ENCODE results near the gene CPN1. TPM values are rescaled to one million over a fixed set of nuclear protein-coding genes. Genes with fewer than 3 reads are reported as not detected.

CPN1 gene
- total RNA-seq, 1 donor from 2014 or later = not detected

DNA sequence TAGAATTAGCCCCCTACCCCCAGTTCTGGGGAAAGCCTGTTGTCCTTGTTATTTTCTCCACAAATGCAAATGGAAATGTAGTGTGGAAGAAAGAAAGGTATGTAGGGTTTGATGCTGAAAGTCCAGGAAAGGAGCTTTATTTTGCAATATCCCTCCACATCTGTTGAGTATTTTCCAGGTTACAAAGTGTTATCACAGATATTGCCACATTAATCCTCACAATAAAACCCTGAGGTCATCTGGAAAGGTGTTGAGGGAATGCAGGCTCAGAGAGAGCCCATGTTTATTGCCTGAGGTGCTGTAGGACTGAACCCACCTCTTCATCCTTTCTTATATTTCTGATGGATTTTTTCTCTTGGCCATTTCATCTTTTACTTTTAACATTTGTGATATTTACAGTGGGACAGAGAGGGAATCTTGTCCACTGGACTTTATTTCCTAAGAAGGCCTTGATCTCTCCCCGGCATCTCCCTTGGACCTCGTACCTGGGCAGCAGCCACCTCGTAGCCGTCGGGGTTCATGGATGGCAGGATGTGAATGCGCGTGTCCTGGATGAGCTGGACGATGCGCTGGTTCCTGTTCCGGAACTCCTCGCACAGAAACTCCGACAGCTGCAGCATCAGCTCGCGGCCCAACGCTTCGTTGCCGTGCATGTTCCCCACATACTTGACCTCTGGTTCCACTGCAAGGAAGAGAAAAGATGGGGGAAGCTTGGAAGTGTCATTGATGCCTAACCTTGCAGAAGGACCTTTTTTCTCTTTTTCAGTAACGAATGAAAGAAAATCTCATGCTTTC is 6.0 kb downstream of the CPN1 start:
- TF ChIP-seq, protein P1, sequence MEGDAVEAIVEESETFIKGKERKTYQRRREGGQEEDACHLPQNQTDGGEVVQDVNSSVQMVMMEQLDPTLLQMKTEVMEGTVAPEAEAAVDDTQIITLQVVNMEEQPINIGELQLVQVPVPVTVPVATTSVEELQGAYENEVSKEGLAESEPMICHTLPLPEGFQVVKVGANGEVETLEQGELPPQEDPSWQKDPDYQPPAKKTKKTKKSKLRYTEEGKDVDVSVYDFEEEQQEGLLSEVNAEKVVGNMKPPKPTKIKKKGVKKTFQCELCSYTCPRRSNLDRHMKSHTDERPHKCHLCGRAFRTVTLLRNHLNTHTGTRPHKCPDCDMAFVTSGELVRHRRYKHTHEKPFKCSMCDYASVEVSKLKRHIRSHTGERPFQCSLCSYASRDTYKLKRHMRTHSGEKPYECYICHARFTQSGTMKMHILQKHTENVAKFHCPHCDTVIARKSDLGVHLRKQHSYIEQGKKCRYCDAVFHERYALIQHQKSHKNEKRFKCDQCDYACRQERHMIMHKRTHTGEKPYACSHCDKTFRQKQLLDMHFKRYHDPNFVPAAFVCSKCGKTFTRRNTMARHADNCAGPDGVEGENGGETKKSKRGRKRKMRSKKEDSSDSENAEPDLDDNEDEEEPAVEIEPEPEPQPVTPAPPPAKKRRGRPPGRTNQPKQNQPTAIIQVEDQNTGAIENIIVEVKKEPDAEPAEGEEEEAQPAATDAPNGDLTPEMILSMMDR (conservative IDR thresholded peaks at IDR 0.05) = no peak
- Mint-ChIP-seq H3K4me3 (no peak overlapping the region), H3K27me3 (ENCODE audit: low read depth) (peaks cover 4% of the 10 kb centered on the region), H3K36me3 (ENCODE audit: low read depth) (no peaks in the 10 kb centered on the region), H3K4me1 (no peaks in the 10 kb centered on the region), H3K9me3 (no peaks in the 10 kb centered on the region), H3K27ac (ENCODE audit: unreplicated experiment) (no peak overlapping the region)
- no peak for DNase-seq (ENCODE audit: low read depth, low spot score)

DNA sequence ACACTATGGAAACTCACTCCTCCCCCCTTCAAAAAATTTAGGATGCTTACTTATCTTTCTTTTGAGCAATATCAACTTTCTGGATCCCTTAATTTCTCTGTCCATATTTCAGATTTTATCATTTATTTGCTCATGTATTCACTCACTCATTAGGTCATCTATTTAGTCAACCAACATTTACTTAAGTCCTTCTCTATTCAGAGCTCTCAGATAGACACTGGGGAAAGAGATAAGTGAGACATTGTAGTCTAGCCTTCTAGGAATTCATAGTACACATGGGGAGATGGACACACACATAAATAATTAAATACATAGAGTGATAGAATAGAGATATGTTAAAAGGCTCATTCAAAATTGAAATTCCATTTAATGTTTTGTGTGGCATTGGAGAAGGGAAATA is 9.2 kb downstream of the CPN1 start:
- Mint-ChIP-seq H3K27me3 (ENCODE audit: low read depth) (no peaks in the 10 kb centered on the region), H3K4me3 (no peak overlapping the region)
- TF ChIP-seq, protein P1 (conservative IDR thresholded peaks at IDR 0.05) = no peak

DNA sequence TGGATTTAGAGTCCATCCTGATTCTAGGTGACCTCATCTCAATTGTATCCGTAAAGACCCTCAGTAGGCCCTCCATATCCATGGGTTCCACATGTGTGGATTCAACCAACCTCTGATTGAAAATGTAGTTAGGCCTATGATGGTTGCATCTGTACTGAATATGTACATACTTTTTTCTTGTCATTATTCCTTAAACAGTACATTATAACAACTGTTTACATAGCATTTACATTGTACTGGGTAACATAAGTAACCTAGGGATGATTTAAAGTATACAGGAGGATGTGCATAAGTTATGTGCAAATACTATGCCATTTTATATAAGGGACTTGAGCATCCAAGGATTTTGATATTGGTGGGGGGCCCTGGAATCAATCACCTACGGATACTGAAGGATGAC is 10.1 kb downstream of the CPN1 start:
- Mint-ChIP-seq H3K4me3 (no peak overlapping the region), H3K36me3 (ENCODE audit: low read depth) (no peaks in the 10 kb centered on the region), H3K27ac (ENCODE audit: unreplicated experiment) (peak overlapping the region; percentile 0), H3K9me3 (no peaks in the 10 kb centered on the region), H3K27me3 (ENCODE audit: low read depth) (no peaks in the 10 kb centered on the region), H3K4me1 (no peaks in the 10 kb centered on the region)
- TF ChIP-seq, protein P1 (conservative IDR thresholded peaks at IDR 0.05) = no peak
- DNase-seq (ENCODE audit: low read depth, low spot score) = no peak

More for the DNA sequence above, 9.2 kb downstream of the CPN1 start:
- Mint-ChIP-seq H3K4me1 (no peaks in the 10 kb centered on the region), H3K27ac (ENCODE audit: unreplicated experiment) (no peak overlapping the region), H3K9me3 (no peaks in the 10 kb centered on the region), H3K36me3 (ENCODE audit: low read depth) (no peaks in the 10 kb centered on the region)
- DNase-seq (ENCODE audit: low read depth, low spot score) = no peak

DNA sequence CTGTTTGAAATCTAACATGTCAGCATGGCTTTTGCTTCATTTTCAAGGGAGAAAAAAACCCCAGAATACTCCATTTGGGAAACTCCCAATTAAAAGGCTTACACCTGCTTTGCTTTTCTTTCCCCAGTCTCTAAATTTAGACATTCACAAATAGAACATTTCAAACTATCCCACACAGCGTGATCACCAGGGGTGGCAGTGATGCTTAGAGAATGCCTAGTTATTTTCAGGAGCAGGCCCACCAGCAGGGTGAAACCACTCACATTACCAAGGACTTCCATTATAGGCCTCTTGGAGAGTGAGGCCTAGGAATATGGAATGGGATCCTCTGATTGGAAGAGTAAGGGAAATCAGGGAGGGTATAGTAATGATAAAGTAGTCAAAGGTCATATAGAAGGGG is 14.2 kb downstream of the CPN1 start:
- Mint-ChIP-seq H3K9me3 (peaks cover 3% of the 10 kb centered on the region), H3K27ac (ENCODE audit: unreplicated experiment) (no peak overlapping the region), H3K4me1 (no peaks in the 10 kb centered on the region), H3K4me3 (no peak overlapping the region), H3K27me3 (ENCODE audit: low read depth) (no peaks in the 10 kb centered on the region), H3K36me3 (ENCODE audit: low read depth) (no peaks in the 10 kb centered on the region)
- TF ChIP-seq, protein P1 (conservative IDR thresholded peaks at IDR 0.05) = no peak
- no peak for DNase-seq (ENCODE audit: low read depth, low spot score)

DNA sequence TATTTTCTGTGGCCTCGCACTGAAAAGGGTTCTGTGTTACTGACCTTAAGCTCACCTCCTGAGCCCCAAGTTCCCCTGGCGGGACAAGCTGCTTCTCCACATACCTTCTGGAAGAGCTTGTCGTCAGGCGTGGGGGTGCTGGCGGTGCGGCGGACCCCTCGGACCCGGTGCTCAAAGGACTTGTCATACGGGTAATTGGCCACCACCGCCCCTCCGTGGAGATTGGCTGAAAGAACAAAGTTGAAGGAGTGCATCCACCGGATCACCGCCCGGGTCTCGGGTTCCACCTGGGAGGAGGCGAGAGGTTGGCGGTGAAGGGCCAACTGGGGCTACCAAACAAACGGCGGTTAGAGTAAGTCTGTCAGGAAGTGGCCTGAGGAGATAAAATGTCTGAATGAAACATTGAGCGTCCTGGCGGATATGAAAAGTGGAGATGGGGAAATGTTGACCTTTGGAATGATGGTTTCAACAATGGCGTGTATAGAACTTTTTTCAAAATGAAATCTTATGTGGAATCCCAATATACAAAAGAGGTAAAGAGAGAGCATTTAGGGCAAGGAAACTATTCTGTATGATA is 16.5 kb downstream of the CPN1 start:
- Mint-ChIP-seq H3K36me3 (ENCODE audit: low read depth) (no peaks in the 10 kb centered on the region), H3K27ac (ENCODE audit: unreplicated experiment) (no peak overlapping the region), H3K27me3 (ENCODE audit: low read depth) (no peaks in the 10 kb centered on the region), H3K4me1 (no peaks in the 10 kb centered on the region), H3K4me3 (no peak overlapping the region), H3K9me3 (peaks cover 3% of the 10 kb centered on the region)
- TF ChIP-seq, protein P1 (conservative IDR thresholded peaks at IDR 0.05) = no peak
- DNase-seq (ENCODE audit: low read depth, low spot score) = no peak
